Peyer's patch (tissue), 4 donors: ENCODE results near the gene KLRB1. TPM values are rescaled to one million over a fixed set of nuclear protein-coding genes. Genes with fewer than 3 reads are reported as not detected.
"Not testable (repeated sequence)": the region's sequence is repeated elsewhere in the genome, so short reads cannot be mapped to it uniquely, and the experiment has no call there.

Experiments used
- DNase-seq, 3 donors: peaks; one replicate each; pipeline ENCODE4 v3.0.0-alpha.2; 2017 to 2019
- H3K27ac ChIP-seq, 4 donors: fragments of 200-600 bp; sonication (generic); one replicate each; pipeline ENCODE4 v1.5.1; 2016 to 2019
- H3K27me3 ChIP-seq, 2 donors: fragments of 200-600 bp; sonication (generic); one replicate each; pipeline ENCODE4 v1.5.1; 2019
- H3K36me3 ChIP-seq, 3 donors: fragments of 200-600 bp; sonication (generic); one replicate each; pipeline ENCODE4 v1.5.1; 2016 to 2019
- H3K4me1 ChIP-seq, 4 donors: fragments of 200-600 bp; sonication (generic); one replicate each; pipeline ENCODE4 v1.5.1; 2016 to 2019
- H3K4me3 ChIP-seq, 4 donors: fragments of 200-600 bp; sonication (generic); 1 replicate in 3 of 4; 2 replicates in 1 of 4; pipeline ENCODE4 v1.5.1; 2016 to 2019; ENCODE audit warnings: mild to moderate bottlenecking in 1 of 4
- H3K9me3 ChIP-seq, 4 donors: fragments of 200-600 bp; sonication (generic); one replicate each; pipeline ENCODE4 v1.5.1; 2016 to 2019; ENCODE audit warnings: mild to moderate bottlenecking in 1 of 4
- CTCF ChIP-seq, 6 experiments: fragments of 450-650 bp in 4 of 6; fragments of 200-600 bp in 2 of 6; sonication (generic) in 1 of 6; IDR thresholded peaks; one replicate each; pipeline ENCODE4 v1.5.1; 2017 to 2019; ENCODE audit warnings: antibody characterized with exemption in 6 of 6, mild to moderate bottlenecking in 3 of 6, moderate library complexity in 1 of 6
- small RNA-seq, 2 donors: library from RNA; depleted of rRNA; stranded (forward); fragments of <200 nt; gene quantifications; one replicate each; pipeline ENCODE3, GENCODE V24; 2016
- total RNA-seq, 4 donors: library from RNA; depleted of rRNA; stranded (reverse); fragments of >200 nt; gene quantifications; one replicate each; pipeline ENCODE4 v1.1.0, GENCODE V29; 2016

The KLRB1 gene
- total RNA-seq, 4 donors from 2014 or later = 1.1 to 6.3 (median 3.9) TPM; not detected in 1

GRCh38 chr12:9587987-9588600 lies 19.6 kb downstream of the KLRB1 start:
- TF ChIP-seq CTCF (IDR thresholded peaks at IDR 0.05) = no peak
- DNase-seq = no peak

DNA sequence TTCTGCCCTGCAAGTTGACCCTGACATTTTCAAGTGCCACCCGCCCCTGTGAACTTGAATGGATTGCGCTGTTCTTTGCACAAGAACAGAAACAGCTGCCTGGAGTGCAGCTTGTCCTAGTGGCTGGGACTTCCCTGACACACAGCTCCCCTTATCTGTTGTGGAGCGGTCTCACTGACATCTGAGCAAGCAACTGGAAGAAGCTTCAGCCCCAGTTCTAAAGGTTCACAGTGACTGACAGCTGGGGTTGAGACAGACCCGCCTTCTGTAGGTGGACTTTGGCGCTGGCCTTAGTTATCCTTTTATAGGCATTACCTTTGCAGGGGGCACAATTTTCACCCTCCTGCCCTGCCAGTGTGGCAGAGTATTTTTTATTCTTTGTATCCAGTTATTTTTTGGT lies 30.0 kb downstream of the KLRB1 start:
- not testable (repeated sequence) for DNase-seq

More at GRCh38 chr12:9587987-9588600, 19.6 kb downstream of the KLRB1 start:
- Histone ChIP-seq H3K4me3 (no peak overlapping the region), H3K9me3 (no peaks in the 10 kb centered on the region), H3K27me3 (no peaks in the 10 kb centered on the region), H3K4me1 (no peaks in the 10 kb centered on the region), H3K36me3 (no peaks in the 10 kb centered on the region), H3K27ac (no peak overlapping the region)

DNA sequence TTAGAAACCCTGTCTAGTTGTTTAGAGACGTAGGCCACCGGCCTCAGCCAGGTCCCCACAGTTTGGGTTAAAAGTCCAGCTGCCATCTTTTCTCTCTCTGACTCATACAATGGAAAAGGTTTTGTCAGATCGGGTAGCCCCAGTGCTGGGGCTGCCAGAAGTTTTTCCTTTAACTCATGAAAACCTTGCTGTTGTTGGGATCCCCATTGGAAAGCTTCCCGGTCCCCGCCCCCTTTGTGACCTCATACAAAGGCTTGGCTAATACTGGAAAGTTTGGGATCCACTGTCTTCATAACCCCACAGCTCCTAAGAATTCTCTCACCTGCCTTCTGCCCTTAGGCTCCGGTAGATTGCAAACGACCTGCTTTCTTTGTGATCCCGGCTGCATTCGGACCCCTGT lies 40.6 kb downstream of the KLRB1 start:
- H3K27me3 ChIP-seq, H3K9me3 ChIP-seq, H3K27ac ChIP-seq, H3K36me3 ChIP-seq, H3K4me3 ChIP-seq, H3K4me1 ChIP-seq, DNase-seq: not testable (repeated sequence)

More for the DNA sequence above, 30.0 kb downstream of the KLRB1 start:
- not testable (repeated sequence) for H3K36me3 ChIP-seq, H3K27me3 ChIP-seq, H3K4me3 ChIP-seq, H3K9me3 ChIP-seq, H3K27ac ChIP-seq, H3K4me1 ChIP-seq

DNA sequence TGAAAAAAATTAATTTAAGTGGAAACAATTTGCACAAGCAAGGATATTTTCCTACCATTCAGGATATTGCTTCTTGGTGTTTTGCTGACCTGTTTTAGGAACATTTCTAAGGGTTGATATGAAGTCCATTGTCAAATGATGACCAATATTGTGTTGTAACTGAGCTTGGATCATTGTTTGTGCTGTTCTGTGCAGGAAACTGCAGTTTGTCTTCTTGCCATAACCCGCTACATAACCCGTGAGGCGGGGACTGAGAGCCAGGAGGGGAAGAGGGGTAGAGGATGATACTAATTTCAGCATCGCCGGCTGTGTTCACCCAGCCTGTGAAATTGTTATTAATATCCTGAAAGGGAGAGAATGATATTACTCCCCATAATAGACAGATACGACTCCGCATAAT lies 41.6 kb downstream of the KLRB1 start:
- H3K4me1 ChIP-seq, H3K27me3 ChIP-seq, H3K9me3 ChIP-seq, H3K27ac ChIP-seq, H3K36me3 ChIP-seq, DNase-seq, H3K4me3 ChIP-seq: not testable (repeated sequence)

DNA sequence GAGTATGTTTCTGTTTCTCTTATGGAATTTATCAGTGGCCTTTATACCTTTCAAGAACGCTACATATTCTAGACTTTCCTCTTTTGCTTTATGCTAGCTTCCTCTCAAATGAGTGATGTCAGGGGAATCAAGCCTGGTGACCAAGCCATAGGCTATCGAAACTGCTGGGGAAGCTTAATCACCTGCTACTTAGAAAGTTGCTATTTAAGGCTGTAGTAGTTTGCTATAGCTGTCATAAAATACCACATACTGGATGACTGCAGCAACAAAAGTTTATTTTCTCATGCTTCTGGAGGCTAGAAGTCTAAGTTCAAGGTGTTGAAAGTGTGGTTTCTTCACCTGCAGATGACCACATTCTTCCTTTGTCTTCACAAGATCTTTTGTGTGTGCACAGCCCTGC lies 43.3 kb downstream of the KLRB1 start:
- DNase-seq, H3K27ac ChIP-seq, H3K9me3 ChIP-seq, H3K36me3 ChIP-seq, H3K27me3 ChIP-seq, H3K4me1 ChIP-seq, H3K4me3 ChIP-seq: not testable (repeated sequence)

GRCh38 chr12:9562841-9563453 lies 44.8 kb downstream of the KLRB1 start:
- not testable (repeated sequence) for H3K4me1 ChIP-seq, H3K27ac ChIP-seq, H3K9me3 ChIP-seq, H3K36me3 ChIP-seq, H3K27me3 ChIP-seq, DNase-seq, H3K4me3 ChIP-seq

GRCh38 chr12:9545489-9545888 lies 62.2 kb downstream of the KLRB1 start:
- H3K27ac ChIP-seq, H3K27me3 ChIP-seq, H3K4me1 ChIP-seq, H3K9me3 ChIP-seq, DNase-seq, H3K36me3 ChIP-seq, H3K4me3 ChIP-seq: not testable (repeated sequence)

Small RNA genes lying within 50 kb of the gene (small RNA-seq; reads per million reads assigned to genes)
- gene AC010186.4 (0 reads per million in 2 donors), gene RNU6-700P (0 reads per million in 2 donors)

Other genes with a start within 250 kb of the KLRB1 start
- 100 to 1,000 TPM in 1 of 4 donors, 10 to 100 TPM in 1, 1 to 10 TPM in 2; 6.4 to 140 (median 12.1) TPM for gene CLEC2D, start 61.8 kb upstream of the KLRB1 start, total RNA-seq
- gene CLECL1, start 125.2 kb upstream of the KLRB1 start, total RNA-seq = 1 to 10 TPM in 2 of 4 donors, not detected in 2; 4.1 to 4.2 TPM
- gene CD69, start 153.0 kb upstream of the KLRB1 start, total RNA-seq = 10 to 100 TPM in 1 of 4 donors, 1 to 10 TPM in 3; 4.4 to 83.3 (median 9.1) TPM
- gene KLRF1, start 219.6 kb upstream of the KLRB1 start, total RNA-seq = not detected